ENCODE data around the gene ZNF280B. TPM values are rescaled to one million over a fixed set of nuclear protein-coding genes. Genes with fewer than 3 reads are reported as not detected.
"Not testable (repeated sequence)": the region's sequence is repeated elsewhere in the genome, so short reads cannot be mapped to it uniquely, and the experiment has no call there.

ZNF280B gene
- total RNA-seq, 4 donors from 2014 or later, result 0.10 to 0.78 (median 0.29) TPM

DNA sequence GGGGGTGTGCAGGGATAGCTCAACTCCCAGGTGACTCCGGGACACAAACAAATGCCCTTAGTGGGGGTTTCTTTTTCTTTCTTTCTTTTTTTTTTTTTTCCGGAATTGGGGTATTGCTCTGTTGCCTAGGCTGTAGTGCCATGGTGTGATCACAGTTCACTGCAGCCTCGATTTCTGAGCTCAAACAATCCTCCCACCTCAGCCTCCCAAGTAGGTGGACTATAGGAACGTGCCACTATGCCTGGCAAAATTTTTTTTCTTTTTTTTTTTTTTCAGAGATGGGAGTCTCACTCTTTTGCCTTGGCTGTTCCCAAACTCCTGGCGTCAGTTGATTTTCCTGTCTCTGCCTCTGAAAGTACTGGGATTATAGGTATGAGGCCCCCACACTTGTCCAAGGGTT, 25.3 kb upstream of the ZNF280B start:
- intact Hi-C loops (cut with DNase I; ENCODE audit: low total_unique reads) (no loop called here), in situ Hi-C loops (cut with MboI; ENCODE audit: low sequenced_read_pairs in 4 of 4) (no loop called here)
- no peak for ATAC-seq
- Histone ChIP-seq H3K27me3 (no peaks in the 10 kb centered on the region), H3K36me3 (no peaks in the 10 kb centered on the region), H3K27ac (no peak overlapping the region), H3K4me1 (no peaks in the 10 kb centered on the region), H3K9me3 (no peaks in the 10 kb centered on the region), H3K4me3 (no peak overlapping the region)
- no peak for DNase-seq
- TF ChIP-seq, protein P1, sequence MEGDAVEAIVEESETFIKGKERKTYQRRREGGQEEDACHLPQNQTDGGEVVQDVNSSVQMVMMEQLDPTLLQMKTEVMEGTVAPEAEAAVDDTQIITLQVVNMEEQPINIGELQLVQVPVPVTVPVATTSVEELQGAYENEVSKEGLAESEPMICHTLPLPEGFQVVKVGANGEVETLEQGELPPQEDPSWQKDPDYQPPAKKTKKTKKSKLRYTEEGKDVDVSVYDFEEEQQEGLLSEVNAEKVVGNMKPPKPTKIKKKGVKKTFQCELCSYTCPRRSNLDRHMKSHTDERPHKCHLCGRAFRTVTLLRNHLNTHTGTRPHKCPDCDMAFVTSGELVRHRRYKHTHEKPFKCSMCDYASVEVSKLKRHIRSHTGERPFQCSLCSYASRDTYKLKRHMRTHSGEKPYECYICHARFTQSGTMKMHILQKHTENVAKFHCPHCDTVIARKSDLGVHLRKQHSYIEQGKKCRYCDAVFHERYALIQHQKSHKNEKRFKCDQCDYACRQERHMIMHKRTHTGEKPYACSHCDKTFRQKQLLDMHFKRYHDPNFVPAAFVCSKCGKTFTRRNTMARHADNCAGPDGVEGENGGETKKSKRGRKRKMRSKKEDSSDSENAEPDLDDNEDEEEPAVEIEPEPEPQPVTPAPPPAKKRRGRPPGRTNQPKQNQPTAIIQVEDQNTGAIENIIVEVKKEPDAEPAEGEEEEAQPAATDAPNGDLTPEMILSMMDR (IDR thresholded peaks at IDR 0.05 in 4 of 5, conservative IDR thresholded peaks at IDR 0.05 in 1 of 5), result no peak
- no peak for TF ChIP-seq POLR2A (IDR thresholded peaks at IDR 0.05)

DNA sequence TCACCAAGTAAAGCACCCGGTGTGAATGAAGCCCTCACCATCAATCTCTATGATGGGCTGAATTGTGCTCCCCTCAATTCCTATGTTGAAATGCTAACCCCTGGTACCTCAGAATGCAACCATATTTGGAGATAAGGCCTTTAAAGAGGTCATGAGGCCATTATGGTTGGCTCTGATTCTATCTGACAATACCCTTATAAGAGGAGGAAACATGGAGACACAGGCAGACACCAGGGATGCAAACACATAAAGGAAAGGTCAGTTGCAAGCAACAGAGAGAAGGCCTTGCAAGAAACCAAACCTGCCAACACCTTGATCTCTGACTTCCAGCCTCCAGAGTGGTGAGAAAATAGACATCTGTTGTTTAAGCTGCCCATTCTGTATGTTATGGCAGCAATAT, 24.9 kb upstream of the ZNF280B start:
- TF ChIP-seq, protein P1 (IDR thresholded peaks at IDR 0.05 in 4 of 5, conservative IDR thresholded peaks at IDR 0.05 in 1 of 5), result no peak
- TF ChIP-seq POLR2A (IDR thresholded peaks at IDR 0.05), result no peak
- in situ Hi-C loops (cut with MboI; ENCODE audit: low sequenced_read_pairs in 4 of 4), result no loop called here
- no peak overlapping the region for H3K4me3 ChIP-seq
- H3K4me1 ChIP-seq, result no peaks in the 10 kb centered on the region
- no peak overlapping the region for H3K27ac ChIP-seq
- intact Hi-C loops (cut with DNase I; ENCODE audit: low total_unique reads), result no loop called here
- H3K36me3 ChIP-seq, result no peaks in the 10 kb centered on the region
- H3K27me3 ChIP-seq, result no peaks in the 10 kb centered on the region
- H3K9me3 ChIP-seq, result no peaks in the 10 kb centered on the region
- no peak for DNase-seq
- ATAC-seq, result no peak

DNA sequence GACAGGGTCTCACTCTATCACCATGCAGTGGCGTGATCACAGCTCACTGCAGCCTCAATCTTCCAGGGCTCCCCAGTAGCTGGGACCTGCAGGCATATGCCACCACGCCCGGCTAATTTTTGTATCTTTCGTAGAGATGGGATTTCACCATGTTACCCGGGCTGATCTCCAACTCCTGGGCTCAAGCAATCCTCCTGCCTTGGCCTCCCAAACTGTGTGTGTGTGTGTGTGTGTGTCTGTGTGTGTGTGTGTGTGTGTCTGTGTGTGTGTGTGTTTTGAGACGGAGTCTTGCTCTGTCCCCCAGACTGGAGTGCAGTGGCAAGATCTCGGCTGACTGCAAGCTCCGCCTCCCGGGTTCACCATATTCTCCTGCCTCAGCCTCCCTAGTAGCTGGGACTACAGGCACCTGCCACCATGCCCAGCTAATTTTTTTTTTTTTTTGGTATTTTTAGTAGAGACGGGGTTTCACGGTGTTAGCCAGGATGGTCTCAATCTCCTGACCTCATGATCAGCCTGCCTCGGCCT, 24.1 kb upstream of the ZNF280B start:
- H3K9me3 ChIP-seq; H3K27me3 ChIP-seq; ATAC-seq; intact Hi-C loops (cut with DNase I; ENCODE audit: low total_unique reads); H3K4me3 ChIP-seq; H3K4me1 ChIP-seq; H3K27ac ChIP-seq; DNase-seq; H3K36me3 ChIP-seq; in situ Hi-C loops (cut with MboI; ENCODE audit: low sequenced_read_pairs in 4 of 4): not testable (repeated sequence)

DNA sequence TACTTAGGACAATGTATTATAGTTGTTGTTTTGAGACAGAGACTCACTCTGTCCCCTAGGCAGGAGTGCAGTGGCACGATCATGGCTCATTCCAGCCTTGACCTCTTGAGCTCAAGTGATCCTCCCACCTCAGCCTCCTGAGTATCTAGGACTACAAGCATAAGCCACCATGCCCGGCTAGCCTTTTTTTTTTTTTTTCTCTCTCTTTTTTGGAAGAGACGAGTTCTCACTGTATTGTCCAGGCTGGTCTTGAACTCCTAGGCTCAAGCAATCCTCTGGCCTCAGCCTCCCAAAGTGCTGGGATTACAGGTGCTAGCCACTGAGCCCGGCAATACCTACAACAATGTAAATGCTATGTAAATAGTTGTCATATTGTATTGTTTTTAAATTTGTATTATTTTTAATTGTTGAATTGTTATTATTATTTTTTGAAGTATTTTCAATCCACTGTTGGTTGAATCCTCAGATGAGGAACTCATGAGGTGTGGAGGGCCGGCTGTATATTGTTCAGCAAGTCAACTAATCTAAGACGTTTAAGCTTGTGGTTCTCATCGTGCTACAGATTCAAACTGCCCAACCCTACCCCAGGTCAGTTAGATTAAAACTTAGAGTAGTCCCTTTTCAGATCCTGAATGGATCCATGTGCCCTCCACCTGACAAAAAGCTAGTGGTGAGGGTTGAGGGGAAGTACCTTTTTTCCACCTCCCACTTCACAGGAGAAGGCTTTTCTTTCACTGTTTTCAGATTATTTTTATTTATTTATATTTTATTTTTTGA, 23.4 kb upstream of the ZNF280B start:
- ATAC-seq (no peak), DNase-seq (no peak)
- H3K4me1 ChIP-seq, result no peaks in the 10 kb centered on the region
- no peaks in the 10 kb centered on the region for H3K9me3 ChIP-seq
- H3K27ac ChIP-seq, result no peak overlapping the region
- H3K27me3 ChIP-seq, result no peaks in the 10 kb centered on the region
- in situ Hi-C loops (cut with MboI; ENCODE audit: low sequenced_read_pairs in 4 of 4) (no loop called here), intact Hi-C loops (cut with DNase I; ENCODE audit: low total_unique reads) (no loop called here)
- no peaks in the 10 kb centered on the region for H3K36me3 ChIP-seq
- no peak for TF ChIP-seq POLR2A (IDR thresholded peaks at IDR 0.05)
- no peak overlapping the region for H3K4me3 ChIP-seq

DNA sequence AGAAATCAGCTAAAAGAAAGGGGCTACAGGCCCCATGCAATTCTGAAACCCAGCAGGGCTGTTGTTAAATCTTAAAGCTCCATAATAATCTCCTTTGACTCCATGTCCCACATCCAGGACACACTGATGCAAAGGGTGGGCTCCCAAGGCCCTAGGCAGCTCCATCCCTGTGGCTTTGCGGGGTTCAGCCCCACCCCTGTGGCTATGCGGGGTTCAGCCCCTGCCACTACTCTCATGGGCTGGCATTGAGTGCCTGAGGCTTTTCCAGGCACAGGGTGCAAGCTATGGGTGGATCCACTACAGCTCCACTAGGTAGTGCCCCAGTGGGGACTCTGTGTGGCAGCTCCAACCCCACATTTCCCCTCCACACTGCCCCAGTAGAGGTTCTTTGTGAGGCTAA, 20.2 kb upstream of the ZNF280B start:
- TF ChIP-seq, protein P1 (IDR thresholded peaks at IDR 0.05 in 4 of 5, conservative IDR thresholded peaks at IDR 0.05 in 1 of 5), result no peak
- TF ChIP-seq POLR2A (IDR thresholded peaks at IDR 0.05), result no peak
- ATAC-seq (no peak), DNase-seq (no peak)
- Histone ChIP-seq H3K4me3 (no peak overlapping the region), H3K36me3 (no peaks in the 10 kb centered on the region), H3K27me3 (no peaks in the 10 kb centered on the region), H3K4me1 (no peaks in the 10 kb centered on the region), H3K27ac (no peak overlapping the region), H3K9me3 (no peaks in the 10 kb centered on the region)
- intact Hi-C loops (cut with DNase I; ENCODE audit: low total_unique reads), result no loop called here
- in situ Hi-C loops (cut with MboI; ENCODE audit: low sequenced_read_pairs in 4 of 4), result no loop called here
